Suprapubic skin (tissue), 4 donors: Measurements from ENCODE around the gene ARHGAP27.

ENCODE experiments used
- EP300 ChIP-seq: sonication (generic); formaldehyde crosslinking; IDR thresholded peaks from one replicate; pipeline ENCODE4 v1.6.1; 2017; ENCODE audit warnings: antibody characterized with exemption
- POLR2A ChIP-seq, 2 donors: fragments of 450-650 bp; IDR thresholded peaks; one replicate each; pipeline ENCODE4 v1.6.1; 2017; ENCODE audit warnings: antibody characterized with exemption in 2 of 2, mild to moderate bottlenecking in 2 of 2, moderate library complexity in 2 of 2
- POLR2AphosphoS5 ChIP-seq, 3 donors: sonication (generic); formaldehyde crosslinking; IDR thresholded peaks; one replicate each; pipeline ENCODE4 v1.6.1; 2017; ENCODE audit warnings: antibody characterized with exemption in 3 of 3
- TF ChIP-seq, protein P1 (sequence below), 2 donors: fragments of 200-600 bp in 1 of 2; fragments of 450-650 bp in 1 of 2; sonication (generic) in 1 of 2; IDR thresholded peaks; one replicate each; pipeline ENCODE4 v1.5.1; 2016 to 2019; ENCODE audit warnings: antibody characterized with exemption in 2 of 2, mild to moderate bottlenecking in 1 of 2, moderate library complexity in 1 of 2

DNA sequence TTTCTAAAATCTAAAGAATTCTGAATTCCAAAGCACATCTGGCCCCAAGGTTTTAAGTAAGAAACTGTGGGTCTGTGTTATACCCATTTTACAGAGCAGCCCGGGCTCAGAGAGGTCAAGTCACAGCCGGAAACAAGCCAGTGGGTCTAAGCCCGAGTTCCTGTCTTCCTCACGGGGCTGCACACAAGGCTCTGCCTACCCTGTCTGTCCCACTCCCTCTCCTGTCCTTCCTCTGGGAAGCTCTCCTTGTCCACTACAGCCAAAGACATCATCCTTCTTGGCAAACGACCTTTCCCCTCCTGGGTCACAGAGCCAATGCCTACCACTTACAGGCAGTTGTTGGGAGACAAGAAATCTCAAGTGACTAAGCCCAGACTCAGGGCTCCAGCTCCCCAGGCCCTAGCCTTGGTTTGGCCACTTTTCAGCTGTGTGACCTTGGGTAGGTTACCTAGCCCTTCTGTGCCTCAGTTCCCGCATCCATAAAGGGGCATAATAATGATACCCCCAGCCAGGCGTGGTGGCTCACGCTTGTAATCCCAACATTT lies 60.3 kb downstream of the ARHGAP27 start:
- TF ChIP-seq, protein P1, sequence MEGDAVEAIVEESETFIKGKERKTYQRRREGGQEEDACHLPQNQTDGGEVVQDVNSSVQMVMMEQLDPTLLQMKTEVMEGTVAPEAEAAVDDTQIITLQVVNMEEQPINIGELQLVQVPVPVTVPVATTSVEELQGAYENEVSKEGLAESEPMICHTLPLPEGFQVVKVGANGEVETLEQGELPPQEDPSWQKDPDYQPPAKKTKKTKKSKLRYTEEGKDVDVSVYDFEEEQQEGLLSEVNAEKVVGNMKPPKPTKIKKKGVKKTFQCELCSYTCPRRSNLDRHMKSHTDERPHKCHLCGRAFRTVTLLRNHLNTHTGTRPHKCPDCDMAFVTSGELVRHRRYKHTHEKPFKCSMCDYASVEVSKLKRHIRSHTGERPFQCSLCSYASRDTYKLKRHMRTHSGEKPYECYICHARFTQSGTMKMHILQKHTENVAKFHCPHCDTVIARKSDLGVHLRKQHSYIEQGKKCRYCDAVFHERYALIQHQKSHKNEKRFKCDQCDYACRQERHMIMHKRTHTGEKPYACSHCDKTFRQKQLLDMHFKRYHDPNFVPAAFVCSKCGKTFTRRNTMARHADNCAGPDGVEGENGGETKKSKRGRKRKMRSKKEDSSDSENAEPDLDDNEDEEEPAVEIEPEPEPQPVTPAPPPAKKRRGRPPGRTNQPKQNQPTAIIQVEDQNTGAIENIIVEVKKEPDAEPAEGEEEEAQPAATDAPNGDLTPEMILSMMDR (IDR thresholded peaks at IDR 0.05): no peak
- TF ChIP-seq POLR2AphosphoS5 (IDR thresholded peaks at IDR 0.05): no peak
- TF ChIP-seq POLR2A (IDR thresholded peaks at IDR 0.05): no peak
- TF ChIP-seq EP300: no peak
